Medulla oblongata (tissue), 1 donor: Measurements from ENCODE around the gene HNMT.

ENCODE experiments used
- DNase-seq: peaks from one replicate; pipeline ENCODE4 v3.0.0-alpha.2; 2015; ENCODE audit errors: extremely low spot score

HNMT gene

GRCh38 chr2:138012082-138012481 is 47.8 kb downstream of the HNMT start:
- no peak for DNase-seq

GRCh38 chr2:138012968-138013367 is 48.7 kb downstream of the HNMT start:
- no peak for DNase-seq

- DNase-seq: no peak
These were observed 49.4 kb downstream of the HNMT start for GRCh38 chr2:138013639-138014038.

GRCh38 chr2:138015494-138015893 is 51.2 kb downstream of the HNMT start:
- DNase-seq: no peak

GRCh38 chr2:138016351-138017087 is 52.2 kb downstream of the HNMT start:
- DNase-seq: no peak

- DNase-seq: no peak
These were observed 53.6 kb downstream of the HNMT start for GRCh38 chr2:138017824-138018223.

GRCh38 chr2:138018866-138019688 is 54.8 kb downstream of the HNMT start:
- DNase-seq: no peak

GRCh38 chr2:138020432-138020831 is 56.2 kb downstream of the HNMT start:
- DNase-seq: no peak

GRCh38 chr2:138021154-138021553 is 56.9 kb downstream of the HNMT start:
- DNase-seq: no peak

GRCh38 chr2:138023298-138023697 is 59.0 kb downstream of the HNMT start:
- no peak for DNase-seq

GRCh38 chr2:138023976-138024375 is 59.7 kb downstream of the HNMT start:
- DNase-seq: no peak

GRCh38 chr2:138026111-138027020 is 62.1 kb downstream of the HNMT start:
- no peak for DNase-seq

- DNase-seq: peak; percentile 64
These were observed 64.3 kb downstream of the HNMT start for GRCh38 chr2:138028538-138028937.

- no peak for DNase-seq
These were observed 65.0 kb downstream of the HNMT start for GRCh38 chr2:138029276-138029675.

- no peak for DNase-seq
These were observed 66.2 kb downstream of the HNMT start for GRCh38 chr2:138030459-138030858.

- DNase-seq: no peak
These were observed 68.1 kb downstream of the HNMT start for GRCh38 chr2:138032334-138032733.

GRCh38 chr2:138034536-138034935 is 70.3 kb downstream of the HNMT start:
- DNase-seq: no peak

GRCh38 chr2:138035608-138036217 is 71.4 kb downstream of the HNMT start:
- DNase-seq: no peak

GRCh38 chr2:138036522-138036921 is 72.2 kb downstream of the HNMT start:
- DNase-seq: no peak

GRCh38 chr2:138037090-138037489 is 72.8 kb downstream of the HNMT start:
- no peak for DNase-seq

GRCh38 chr2:138040616-138041015 is 76.3 kb downstream of the HNMT start:
- no peak for DNase-seq

GRCh38 chr2:138042311-138042710 is 78.0 kb downstream of the HNMT start:
- no peak for DNase-seq
